Right lobe of liver (tissue), 6 donors: ENCODE measurements around the gene HDAC7. TPM values are rescaled to one million over a fixed set of nuclear protein-coding genes. Genes with fewer than 3 reads are reported as not detected.
A peak's percentile ranks its signal among the peaks of the same experiment; 100 is the strongest.

Experiments used
- ATAC-seq, 4 donors: fragments of 200-7000 bp; cut with Tn5 transposase; one replicate each; pipeline ENCODE4 v1.9.1; 2020; ENCODE audit warnings: mild to moderate bottlenecking in 4 of 4, moderate library complexity in 4 of 4
- DNase-seq, 3 donors: peaks; one replicate each; pipeline ENCODE4 v3.0.0-alpha.2; 2020
- H3K27ac ChIP-seq, 3 donors: fragments of 200-600 bp; one replicate each; pipeline ENCODE4 v1.8.0; 2022
- H3K27me3 ChIP-seq, 2 donors: fragments of 200-600 bp; one replicate each; pipeline ENCODE4 v1.8.0; 2022
- H3K36me3 ChIP-seq, 4 donors: fragments of 200-600 bp; sonication (generic) in 1 of 4; one replicate each; pipeline versions ENCODE4 v1.5.1 to v1.8.0; 2017 to 2022; ENCODE audit warnings: control low read depth in 1 of 4
- H3K4me1 ChIP-seq, 4 donors: fragments of 200-600 bp; sonication (generic) in 1 of 4; one replicate each; pipeline versions ENCODE4 v1.5.1 to v1.8.0; 2017 to 2022; ENCODE audit warnings: control low read depth in 1 of 4
- H3K4me3 ChIP-seq, 3 donors: fragments of 200-600 bp; one replicate each; pipeline ENCODE4 v1.8.0; 2022
- H3K9me3 ChIP-seq, 4 donors: fragments of 200-600 bp; sonication (generic) in 1 of 4; one replicate each; pipeline versions ENCODE4 v1.5.1 to v1.8.0; 2017 to 2022; ENCODE audit warnings: control low read depth in 1 of 4
- POLR2A ChIP-seq: fragments of 450-650 bp; IDR thresholded peaks from one replicate; pipeline ENCODE4 v1.6.1; 2017; ENCODE audit warnings: antibody characterized with exemption, mild to moderate bottlenecking
- WGBS: methylation state at CpG from one replicate; pipeline ENCODE4 v1.1.6; 2018; ENCODE audit warnings: low coverage, low lambda C conversion rate; ENCODE audit not compliant: insufficient coverage; ENCODE audit errors: missing lambda C conversion rate; 5-methylcytosine and 5-hydroxymethylcytosine counted together
- intact Hi-C, 2 donors: fragments of 100-400 bp; cut with DNase I; formaldehyde crosslinking; loops; one replicate each; pipeline versions ENCODE4 v1.11.2 to v1.14.1; 2022
- total RNA-seq, 6 experiments: library from RNA; depleted of rRNA in 2 of 6; stranded (reverse); fragments of >200 nt in 2 of 6; fragmentation: NEBNext Ultra II Directional in 3 of 6; extraction: Animal tissue kit (Norgen Biotek cat#: 25700) in 3 of 6; gene quantifications; one replicate each; pipeline versions ENCODE4 v1.1.0 to v1.2.4, GENCODE V29; 2016 to 2023
- TF ChIP-seq, protein P1 (sequence below), 4 donors: fragments of 200-600 bp in 3 of 4; fragments of 450-650 bp in 1 of 4; IDR thresholded peaks; one replicate each; pipeline versions ENCODE4 v1.5.1 to v1.8.0; 2016 to 2022; ENCODE audit warnings: antibody characterized with exemption in 4 of 4, mild to moderate bottlenecking in 2 of 4
- donor health status: DM: no; HTN: yes; CAD: no.
- donor health status: DM: no; HTN: no; CAD: no.
- donor health status: DM: no; HTN: no; CAD: no.
- donor health status: DM: no; HTN: yes; CAD: no.
- donor health status: DM: no; HTN: yes; CAD: no.

The HDAC7 gene
- total RNA-seq, 6 experiments from 2014 or later, result 6.6 to 18.8 (median 8.4) TPM

DNA sequence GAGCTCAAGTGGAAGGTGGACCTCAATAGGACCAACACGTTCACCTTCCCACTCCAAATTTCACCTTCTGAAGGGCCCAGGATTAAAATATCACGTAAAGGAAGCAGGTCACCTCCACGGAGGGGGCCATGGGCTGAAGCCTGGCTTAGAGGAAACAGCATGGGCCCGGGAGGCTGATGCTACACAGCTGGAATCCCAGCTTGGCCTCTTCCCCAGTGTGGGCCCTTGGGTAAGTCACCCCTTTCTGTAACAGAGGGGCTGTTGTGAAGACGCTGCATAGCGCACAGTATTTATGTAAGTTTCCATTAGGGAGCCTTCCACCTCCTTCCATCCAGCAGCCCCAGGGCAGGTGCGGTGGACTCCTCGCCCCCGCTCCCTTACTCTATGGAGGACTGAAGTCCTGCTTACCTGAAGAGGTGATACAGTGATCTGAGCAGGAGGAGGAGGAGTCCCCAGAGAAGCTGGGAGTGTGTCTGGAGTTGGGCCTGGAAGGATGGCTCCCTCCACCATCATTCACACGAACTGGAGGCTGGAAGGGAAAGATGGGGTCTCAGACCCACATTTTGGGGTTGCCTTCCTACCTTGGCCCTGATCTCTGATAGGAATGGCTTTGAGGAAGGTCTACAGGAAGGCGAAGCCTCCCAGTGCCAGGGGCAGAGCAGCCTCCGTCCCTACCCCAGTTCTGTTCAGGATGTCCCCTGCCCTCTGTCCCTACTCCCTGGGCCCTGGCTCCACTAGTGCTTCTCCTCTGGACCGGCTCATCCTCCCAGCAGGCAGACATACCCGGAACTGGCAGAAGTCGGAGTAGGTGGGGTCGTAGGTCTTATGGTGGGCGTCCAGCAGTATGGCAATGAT lies 37.2 kb upstream of the HDAC7 start:
- peaks cover 0 to 42% (median 8%) of the 10 kb centered on the region in 4 donors for H3K4me1 ChIP-seq
- no peaks in the 10 kb centered on the region for H3K36me3 ChIP-seq
- H3K4me3 ChIP-seq, result no peak overlapping the region
- 92% methylated on average over 8 of the region's 17 CpGs for WGBS
- ATAC-seq (no peak), DNase-seq (no peak)
- intact Hi-C loops, result no loop called here
- no peaks in the 10 kb centered on the region for H3K9me3 ChIP-seq
- no peak overlapping the region for H3K27ac ChIP-seq
- TF ChIP-seq, protein P1, sequence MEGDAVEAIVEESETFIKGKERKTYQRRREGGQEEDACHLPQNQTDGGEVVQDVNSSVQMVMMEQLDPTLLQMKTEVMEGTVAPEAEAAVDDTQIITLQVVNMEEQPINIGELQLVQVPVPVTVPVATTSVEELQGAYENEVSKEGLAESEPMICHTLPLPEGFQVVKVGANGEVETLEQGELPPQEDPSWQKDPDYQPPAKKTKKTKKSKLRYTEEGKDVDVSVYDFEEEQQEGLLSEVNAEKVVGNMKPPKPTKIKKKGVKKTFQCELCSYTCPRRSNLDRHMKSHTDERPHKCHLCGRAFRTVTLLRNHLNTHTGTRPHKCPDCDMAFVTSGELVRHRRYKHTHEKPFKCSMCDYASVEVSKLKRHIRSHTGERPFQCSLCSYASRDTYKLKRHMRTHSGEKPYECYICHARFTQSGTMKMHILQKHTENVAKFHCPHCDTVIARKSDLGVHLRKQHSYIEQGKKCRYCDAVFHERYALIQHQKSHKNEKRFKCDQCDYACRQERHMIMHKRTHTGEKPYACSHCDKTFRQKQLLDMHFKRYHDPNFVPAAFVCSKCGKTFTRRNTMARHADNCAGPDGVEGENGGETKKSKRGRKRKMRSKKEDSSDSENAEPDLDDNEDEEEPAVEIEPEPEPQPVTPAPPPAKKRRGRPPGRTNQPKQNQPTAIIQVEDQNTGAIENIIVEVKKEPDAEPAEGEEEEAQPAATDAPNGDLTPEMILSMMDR (IDR thresholded peaks at IDR 0.05), result no peak
- no peak for TF ChIP-seq POLR2A
- no peaks in the 10 kb centered on the region for H3K27me3 ChIP-seq

DNA sequence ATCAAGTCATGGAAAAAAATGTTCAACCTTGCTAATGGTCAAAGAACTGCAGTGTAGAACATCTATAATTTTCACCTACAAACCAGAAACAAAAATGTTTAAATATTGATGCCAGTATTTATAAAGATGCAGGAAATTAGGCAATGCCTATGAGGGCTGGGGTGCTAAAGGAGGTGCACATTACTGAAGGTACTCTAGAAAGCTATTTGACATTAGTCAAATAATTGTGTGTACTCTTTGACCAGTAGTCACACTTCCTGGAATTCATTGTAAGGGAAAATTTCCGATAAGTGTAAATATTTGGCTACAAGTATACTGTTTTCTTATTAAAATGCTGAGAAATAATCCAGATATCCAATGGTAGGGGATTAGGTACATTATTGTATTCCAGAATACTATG lies 36.4 kb upstream of the HDAC7 start:
- Histone ChIP-seq H3K27me3 (no peaks in the 10 kb centered on the region), H3K36me3 (no peaks in the 10 kb centered on the region), H3K27ac (no peak overlapping the region), H3K4me3 (no peak overlapping the region), H3K9me3 (no peaks in the 10 kb centered on the region), H3K4me1 (peaks cover 0 to 51% (median 13%) of the 10 kb centered on the region in 4 donors)
- 36% methylated on average over 1 of the region's 1 CpG for WGBS
- DNase-seq (no peak), ATAC-seq (peak in 1 of 4 donors; percentile 17)
- intact Hi-C loops, result no loop called here
- TF ChIP-seq, protein P1 (IDR thresholded peaks at IDR 0.05), result no peak
- no peak for TF ChIP-seq POLR2A

DNA sequence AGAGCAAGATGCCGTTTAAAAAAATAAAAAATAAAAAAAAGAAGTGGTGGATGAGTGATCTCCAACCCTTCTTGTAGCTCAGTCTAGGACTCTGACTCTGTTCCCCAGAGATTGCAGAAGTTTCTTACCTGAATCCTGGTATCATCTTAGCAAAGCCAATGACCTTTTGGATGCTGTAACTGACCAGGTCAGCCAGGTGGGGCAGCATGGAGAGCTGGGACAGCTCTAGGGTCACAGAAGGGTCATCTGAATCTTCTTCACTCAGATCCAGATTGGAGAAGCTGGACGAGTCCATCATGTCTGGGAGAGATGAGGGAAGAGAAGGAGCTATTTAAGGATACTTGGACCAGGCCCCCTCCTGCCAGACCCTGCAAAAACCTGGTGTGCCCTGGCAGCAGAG lies 35.8 kb upstream of the HDAC7 start:
- DNase-seq (no peak), ATAC-seq (peak; percentile 27 to 41 (median 32))
- H3K4me1 ChIP-seq, result peaks cover 0 to 57% (median 16%) of the 10 kb centered on the region in 4 donors
- intact Hi-C loops, result no loop called here
- no peaks in the 10 kb centered on the region for H3K9me3 ChIP-seq
- H3K4me3 ChIP-seq, result no peak overlapping the region
- H3K27ac ChIP-seq, result no peak overlapping the region
- 33% methylated on average over 1 of the region's 2 CpGs for WGBS
- no peaks in the 10 kb centered on the region for H3K27me3 ChIP-seq
- no peaks in the 10 kb centered on the region for H3K36me3 ChIP-seq
- TF ChIP-seq POLR2A, result no peak
- TF ChIP-seq, protein P1 (IDR thresholded peaks at IDR 0.05), result peak; percentile 11 to 40 (median 26)

DNA sequence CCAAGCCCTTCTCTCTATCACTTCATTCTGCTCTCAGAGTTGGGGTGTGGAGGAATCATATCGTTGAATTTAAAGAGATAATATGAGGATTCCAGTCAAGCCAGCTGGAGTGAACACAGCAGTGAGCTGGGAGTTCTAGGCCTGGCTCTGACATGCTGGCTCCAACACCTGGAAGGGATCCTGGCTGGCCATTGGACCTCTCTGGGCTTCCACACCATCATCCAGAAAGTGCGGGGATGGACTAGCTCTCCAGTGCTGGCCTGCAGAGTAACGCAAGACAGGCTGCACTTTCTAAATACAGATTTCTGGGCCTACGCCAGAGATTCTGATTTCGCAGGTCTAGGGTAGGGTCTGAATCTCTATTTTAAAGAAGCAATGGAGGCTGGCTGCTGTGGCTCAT lies 34.8 kb upstream of the HDAC7 start:
- H3K4me1 ChIP-seq, result peaks cover 0 to 60% (median 17%) of the 10 kb centered on the region in 4 donors
- ATAC-seq, result no peak
- 88% methylated on average over 4 of the region's 5 CpGs for WGBS
- DNase-seq, result no peak
- intact Hi-C loops, result no loop called here
- no peaks in the 10 kb centered on the region for H3K27me3 ChIP-seq
- H3K9me3 ChIP-seq, result no peaks in the 10 kb centered on the region
- no peak overlapping the region for H3K4me3 ChIP-seq
- H3K36me3 ChIP-seq, result no peaks in the 10 kb centered on the region
- no peak overlapping the region for H3K27ac ChIP-seq
- TF ChIP-seq, protein P1 (IDR thresholded peaks at IDR 0.05), result no peak
- TF ChIP-seq POLR2A, result no peak
